Suprapubic skin (tissue), 4 donors: ENCODE measurements around the gene COL25A1. TPM values are rescaled to one million over a fixed set of nuclear protein-coding genes. Genes with fewer than 3 reads are reported as not detected.

ENCODE experiments used
- DNase-seq, 2 donors: peaks; one replicate each; pipeline ENCODE4 v3.0.0-alpha.2; 2019; ENCODE audit warnings: low spot score in 2 of 2
- H3K27ac ChIP-seq: fragments of 200-600 bp; sonication (generic); one replicate; pipeline ENCODE4 v1.5.1; 2019
- H3K27me3 ChIP-seq: fragments of 200-600 bp; sonication (generic); one replicate; pipeline ENCODE4 v1.5.1; 2019
- H3K36me3 ChIP-seq: fragments of 200-600 bp; sonication (generic); one replicate; pipeline ENCODE4 v1.5.1; 2019
- H3K4me1 ChIP-seq: fragments of 200-600 bp; sonication (generic); one replicate; pipeline ENCODE4 v1.5.1; 2019
- H3K4me3 ChIP-seq: fragments of 200-600 bp; sonication (generic); one replicate; pipeline ENCODE4 v1.5.1; 2019; ENCODE audit warnings: mild to moderate bottlenecking
- H3K9me3 ChIP-seq: fragments of 200-600 bp; sonication (generic); one replicate; pipeline ENCODE4 v1.5.1; 2019
- EP300 ChIP-seq: sonication (generic); formaldehyde crosslinking; IDR thresholded peaks from one replicate; pipeline ENCODE4 v1.6.1; 2017; ENCODE audit warnings: antibody characterized with exemption
- POLR2A ChIP-seq, 2 donors: fragments of 450-650 bp; IDR thresholded peaks; one replicate each; pipeline ENCODE4 v1.6.1; 2017; ENCODE audit warnings: antibody characterized with exemption in 2 of 2, mild to moderate bottlenecking in 2 of 2, moderate library complexity in 2 of 2
- POLR2AphosphoS5 ChIP-seq, 3 donors: sonication (generic); formaldehyde crosslinking; IDR thresholded peaks; one replicate each; pipeline ENCODE4 v1.6.1; 2017; ENCODE audit warnings: antibody characterized with exemption in 3 of 3
- WGBS: methylation state at CpG from one replicate; pipeline ENCODE4 v1.1.5; 2018; 5-methylcytosine and 5-hydroxymethylcytosine counted together
- total RNA-seq, 4 donors: library from RNA; depleted of rRNA; stranded (reverse); fragments of >200 nt; gene quantifications; one replicate each; pipeline ENCODE4 v1.1.0, GENCODE V29; 2016
- TF ChIP-seq, protein P1 (sequence below), 2 donors: fragments of 200-600 bp in 1 of 2; fragments of 450-650 bp in 1 of 2; sonication (generic) in 1 of 2; IDR thresholded peaks; one replicate each; pipeline ENCODE4 v1.5.1; 2016 to 2019; ENCODE audit warnings: antibody characterized with exemption in 2 of 2, mild to moderate bottlenecking in 1 of 2, moderate library complexity in 1 of 2

The COL25A1 gene
- total RNA-seq, 4 donors from 2014 or later, result 0.30 to 1.4 (median 1.0) TPM

DNA sequence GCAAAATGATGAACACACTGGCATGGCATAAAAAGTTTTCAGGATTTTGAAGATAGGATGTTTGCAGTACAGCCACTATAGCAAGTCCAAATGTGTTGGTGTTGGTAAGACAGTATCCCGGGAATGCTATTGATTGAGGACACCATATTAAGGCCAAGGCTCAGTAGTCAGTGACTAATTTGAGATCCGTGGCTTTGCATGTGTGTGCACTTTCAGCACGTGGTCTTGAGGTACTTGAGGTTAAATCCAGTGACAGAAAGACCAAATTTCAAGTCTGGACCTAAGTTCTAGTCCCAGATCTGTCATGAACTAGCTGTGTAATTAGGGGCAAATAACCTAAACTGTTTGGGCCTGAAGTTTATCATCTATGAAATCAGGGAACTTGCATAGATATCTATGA lies 463.1 kb downstream of the COL25A1 start:
- 93% methylated on average over 3 of the region's 3 CpGs for WGBS
- Histone ChIP-seq H3K27ac (no peak overlapping the region), H3K4me1 (no peaks in the 10 kb centered on the region), H3K27me3 (no peaks in the 10 kb centered on the region), H3K36me3 (no peaks in the 10 kb centered on the region), H3K4me3 (no peak overlapping the region), H3K9me3 (no peaks in the 10 kb centered on the region)
- no peak for TF ChIP-seq POLR2AphosphoS5 (IDR thresholded peaks at IDR 0.05)
- TF ChIP-seq, protein P1, sequence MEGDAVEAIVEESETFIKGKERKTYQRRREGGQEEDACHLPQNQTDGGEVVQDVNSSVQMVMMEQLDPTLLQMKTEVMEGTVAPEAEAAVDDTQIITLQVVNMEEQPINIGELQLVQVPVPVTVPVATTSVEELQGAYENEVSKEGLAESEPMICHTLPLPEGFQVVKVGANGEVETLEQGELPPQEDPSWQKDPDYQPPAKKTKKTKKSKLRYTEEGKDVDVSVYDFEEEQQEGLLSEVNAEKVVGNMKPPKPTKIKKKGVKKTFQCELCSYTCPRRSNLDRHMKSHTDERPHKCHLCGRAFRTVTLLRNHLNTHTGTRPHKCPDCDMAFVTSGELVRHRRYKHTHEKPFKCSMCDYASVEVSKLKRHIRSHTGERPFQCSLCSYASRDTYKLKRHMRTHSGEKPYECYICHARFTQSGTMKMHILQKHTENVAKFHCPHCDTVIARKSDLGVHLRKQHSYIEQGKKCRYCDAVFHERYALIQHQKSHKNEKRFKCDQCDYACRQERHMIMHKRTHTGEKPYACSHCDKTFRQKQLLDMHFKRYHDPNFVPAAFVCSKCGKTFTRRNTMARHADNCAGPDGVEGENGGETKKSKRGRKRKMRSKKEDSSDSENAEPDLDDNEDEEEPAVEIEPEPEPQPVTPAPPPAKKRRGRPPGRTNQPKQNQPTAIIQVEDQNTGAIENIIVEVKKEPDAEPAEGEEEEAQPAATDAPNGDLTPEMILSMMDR (IDR thresholded peaks at IDR 0.05), result no peak
- no peak for TF ChIP-seq EP300
- no peak for TF ChIP-seq POLR2A (IDR thresholded peaks at IDR 0.05)
- no peak for DNase-seq

DNA sequence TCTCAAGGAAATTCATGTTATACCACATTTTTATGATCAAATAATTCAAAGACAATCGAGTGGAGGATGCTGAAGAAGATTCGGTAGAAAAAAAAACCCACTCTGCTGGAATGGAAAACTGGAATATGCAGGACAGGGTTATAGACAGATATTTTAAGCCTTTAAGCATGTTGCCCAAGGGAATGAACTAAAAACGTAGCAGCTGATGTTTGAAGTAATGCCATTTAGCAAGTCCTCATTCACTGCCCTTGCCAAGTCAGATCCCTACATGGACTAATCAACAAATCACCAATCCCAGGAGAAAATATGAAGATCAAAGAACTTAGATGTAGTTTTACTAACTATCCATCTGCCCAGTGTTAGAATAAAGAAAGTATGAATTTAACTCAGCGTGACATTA lies 464.0 kb downstream of the COL25A1 start:
- no peak for DNase-seq

GRCh38 chr4:108834835-108835384 lies 467.5 kb downstream of the COL25A1 start:
- DNase-seq, result no peak
- TF ChIP-seq POLR2A (IDR thresholded peaks at IDR 0.05), result no peak
- no peak for TF ChIP-seq POLR2AphosphoS5 (IDR thresholded peaks at IDR 0.05)
- TF ChIP-seq, protein P1 (IDR thresholded peaks at IDR 0.05), result peak; percentile 32 to 53
- H3K27me3 ChIP-seq, result no peaks in the 10 kb centered on the region
- 27% methylated on average over 3 of the region's 3 CpGs for WGBS
- no peaks in the 10 kb centered on the region for H3K9me3 ChIP-seq
- H3K36me3 ChIP-seq, result no peaks in the 10 kb centered on the region
- no peak overlapping the region for H3K27ac ChIP-seq
- no peaks in the 10 kb centered on the region for H3K4me1 ChIP-seq
- H3K4me3 ChIP-seq, result no peak overlapping the region

More for the DNA sequence above, 464.0 kb downstream of the COL25A1 start:
- no peaks in the 10 kb centered on the region for H3K4me1 ChIP-seq
- H3K27me3 ChIP-seq, result no peaks in the 10 kb centered on the region
- no peaks in the 10 kb centered on the region for H3K36me3 ChIP-seq
- no peak overlapping the region for H3K27ac ChIP-seq
- H3K9me3 ChIP-seq, result no peaks in the 10 kb centered on the region
- no peak overlapping the region for H3K4me3 ChIP-seq
- WGBS, result 41% methylated on average over 4 of the region's 4 CpGs
- TF ChIP-seq, protein P1 (IDR thresholded peaks at IDR 0.05), result no peak
- TF ChIP-seq EP300 (no peak), POLR2AphosphoS5 (IDR thresholded peaks at IDR 0.05) (no peak), POLR2A (IDR thresholded peaks at IDR 0.05) (no peak)

DNA sequence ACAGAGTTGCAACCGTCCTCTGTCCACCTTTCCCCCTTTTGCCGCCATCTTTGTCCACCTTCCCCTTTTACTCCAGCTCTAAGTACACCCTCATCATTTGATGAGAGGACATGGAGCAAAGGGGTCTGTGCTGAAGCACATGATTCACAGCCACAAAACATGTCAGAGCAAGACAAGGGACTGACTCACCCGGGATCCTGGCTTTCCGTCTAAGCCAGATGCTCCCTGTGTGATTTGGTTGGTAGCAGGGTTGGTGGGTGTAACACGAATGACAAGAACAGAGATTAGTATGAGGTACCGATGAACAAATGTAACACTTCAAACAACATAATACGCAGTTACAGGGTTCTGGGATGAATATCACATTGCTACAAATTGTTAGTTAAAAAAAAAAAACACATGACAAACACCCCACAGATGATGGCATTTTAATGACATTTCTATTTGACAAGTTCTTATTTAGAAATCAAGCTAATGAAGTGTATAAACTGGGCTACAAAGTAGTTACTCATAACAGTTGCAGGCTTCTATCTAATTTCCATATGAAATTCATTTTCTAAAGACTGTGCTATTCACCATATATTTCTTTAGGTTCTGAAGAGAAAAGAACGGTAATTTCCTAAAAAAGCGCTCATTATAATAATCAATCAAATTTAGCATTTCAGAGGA lies 468.2 kb downstream of the COL25A1 start:
- Histone ChIP-seq H3K27me3 (no peaks in the 10 kb centered on the region), H3K36me3 (no peaks in the 10 kb centered on the region), H3K27ac (no peak overlapping the region), H3K4me1 (no peaks in the 10 kb centered on the region), H3K4me3 (no peak overlapping the region), H3K9me3 (no peaks in the 10 kb centered on the region)
- DNase-seq, result no peak
- WGBS, result 49% methylated on average over 9 of the region's 9 CpGs
- TF ChIP-seq EP300 (no peak), POLR2AphosphoS5 (IDR thresholded peaks at IDR 0.05) (no peak), POLR2A (IDR thresholded peaks at IDR 0.05) (no peak)
- TF ChIP-seq, protein P1 (IDR thresholded peaks at IDR 0.05), result no peak

DNA sequence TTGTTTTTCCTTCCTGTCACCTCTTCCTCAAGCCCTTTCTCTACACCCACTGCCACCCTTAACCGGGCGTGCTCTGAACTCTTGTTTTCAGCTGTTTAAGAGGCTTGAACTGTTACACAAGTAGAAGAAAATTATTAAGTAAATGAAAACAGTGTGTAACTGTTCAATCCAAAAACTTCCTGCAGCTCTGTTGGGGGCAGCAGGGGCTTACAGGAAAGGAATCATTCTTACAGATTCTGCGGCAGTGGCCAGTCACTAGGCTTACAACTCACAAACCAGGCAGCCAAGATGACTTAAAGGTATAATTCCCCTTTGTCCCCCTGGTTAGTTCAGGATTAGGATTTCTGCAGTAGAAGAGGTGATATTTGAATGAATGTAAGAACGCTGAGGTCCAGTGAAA lies 469.4 kb downstream of the COL25A1 start:
- H3K27me3 ChIP-seq, result no peaks in the 10 kb centered on the region
- no peak overlapping the region for H3K4me3 ChIP-seq
- no peaks in the 10 kb centered on the region for H3K9me3 ChIP-seq
- no peaks in the 10 kb centered on the region for H3K36me3 ChIP-seq
- 89% methylated on average over 4 of the region's 4 CpGs for WGBS
- H3K4me1 ChIP-seq, result no peaks in the 10 kb centered on the region
- TF ChIP-seq POLR2A (IDR thresholded peaks at IDR 0.05), result no peak
- TF ChIP-seq, protein P1 (IDR thresholded peaks at IDR 0.05), result no peak
- TF ChIP-seq POLR2AphosphoS5 (IDR thresholded peaks at IDR 0.05), result no peak
- no peak for TF ChIP-seq EP300
- DNase-seq, result no peak
- no peak overlapping the region for H3K27ac ChIP-seq
